ENCODE measurements around the gene ZBTB8A. TPM values are rescaled to one million over a fixed set of nuclear protein-coding genes. Genes with fewer than 3 reads are reported as not detected.
"Not testable (repeated sequence)": the region's sequence is repeated elsewhere in the genome, so short reads cannot be mapped to it uniquely, and the experiment has no call there.

ZBTB8A gene
- total RNA-seq, 2 donors from 2014 or later, result 0.56 to 1.8 TPM

- no peak for ATAC-seq (replicated peaks in 1 of 2)
- H3K4me1 Mint-ChIP-seq (ENCODE audit: low read depth), result no peaks in the 10 kb centered on the region
- no peaks in the 10 kb centered on the region for H3K9me3 Mint-ChIP-seq
- no peak for DNase-seq
- H3K4me3 Mint-ChIP-seq, result no peak overlapping the region
- H3K27ac Mint-ChIP-seq, result no peak overlapping the region
- no peaks in the 10 kb centered on the region for H3K36me3 Mint-ChIP-seq (ENCODE audit: insufficient read depth in 2 of 2)
- H3K27me3 Mint-ChIP-seq (ENCODE audit: low read depth), result peaks cover 7% of the 10 kb centered on the region
Measured at GRCh38 chr1:32549616-32550015, 10.4 kb downstream of the ZBTB8A start.

- no peaks in the 10 kb centered on the region for H3K4me1 Mint-ChIP-seq (ENCODE audit: low read depth)
- no peak for DNase-seq
- H3K27me3 Mint-ChIP-seq (ENCODE audit: low read depth), result peaks cover 7% of the 10 kb centered on the region
- no peak for ATAC-seq (replicated peaks in 1 of 2)
- H3K9me3 Mint-ChIP-seq, result no peaks in the 10 kb centered on the region
- no peaks in the 10 kb centered on the region for H3K36me3 Mint-ChIP-seq (ENCODE audit: insufficient read depth in 2 of 2)
- H3K27ac Mint-ChIP-seq, result no peak overlapping the region
- no peak overlapping the region for H3K4me3 Mint-ChIP-seq
Measured at GRCh38 chr1:32554288-32554687, 15.1 kb downstream of the ZBTB8A start.

- ATAC-seq (replicated peaks in 1 of 2); H3K4me3 Mint-ChIP-seq; H3K9me3 Mint-ChIP-seq; H3K36me3 Mint-ChIP-seq (ENCODE audit: insufficient read depth in 2 of 2); DNase-seq; H3K4me1 Mint-ChIP-seq (ENCODE audit: low read depth); H3K27ac Mint-ChIP-seq: not testable (repeated sequence)
- H3K27me3 Mint-ChIP-seq (ENCODE audit: low read depth), result peaks cover 13% of the 10 kb centered on the region
Measured at GRCh38 chr1:32557035-32557434, 17.8 kb downstream of the ZBTB8A start.

- Mint-ChIP-seq H3K36me3 (ENCODE audit: insufficient read depth in 2 of 2) (no peaks in the 10 kb centered on the region), H3K4me3 (no peak overlapping the region), H3K4me1 (ENCODE audit: low read depth) (no peaks in the 10 kb centered on the region), H3K27ac (no peak overlapping the region), H3K9me3 (no peaks in the 10 kb centered on the region), H3K27me3 (ENCODE audit: low read depth) (peaks cover 13% of the 10 kb centered on the region)
- DNase-seq (no peak), ATAC-seq (replicated peaks in 1 of 2) (no peak)
Measured at GRCh38 chr1:32557812-32558211, 18.6 kb downstream of the ZBTB8A start.

- no peaks in the 10 kb centered on the region for H3K4me1 Mint-ChIP-seq (ENCODE audit: low read depth)
- no peaks in the 10 kb centered on the region for H3K36me3 Mint-ChIP-seq (ENCODE audit: insufficient read depth in 2 of 2)
- ATAC-seq (replicated peaks in 1 of 2), result no peak
Measured at GRCh38 chr1:32568929-32569328, 29.7 kb downstream of the ZBTB8A start.

GRCh38 chr1:32580348-32581017 is 41.3 kb downstream of the ZBTB8A start:
- ATAC-seq (replicated peaks in 1 of 2) (peak; percentile 42 to 77), DNase-seq (no peak)
- Mint-ChIP-seq H3K4me3 (no peak overlapping the region), H3K36me3 (ENCODE audit: insufficient read depth in 2 of 2) (no peaks in the 10 kb centered on the region), H3K9me3 (no peaks in the 10 kb centered on the region), H3K27me3 (ENCODE audit: low read depth) (no peaks in the 10 kb centered on the region), H3K4me1 (ENCODE audit: low read depth) (no peaks in the 10 kb centered on the region), H3K27ac (no peak overlapping the region)

More at GRCh38 chr1:32568929-32569328, 29.7 kb downstream of the ZBTB8A start:
- DNase-seq, result no peak
- H3K4me3 Mint-ChIP-seq, result no peak overlapping the region
- no peaks in the 10 kb centered on the region for H3K27me3 Mint-ChIP-seq (ENCODE audit: low read depth)
- H3K9me3 Mint-ChIP-seq, result no peaks in the 10 kb centered on the region
- H3K27ac Mint-ChIP-seq, result no peak overlapping the region

- H3K4me1 Mint-ChIP-seq (ENCODE audit: low read depth), result no peaks in the 10 kb centered on the region
- no peaks in the 10 kb centered on the region for H3K36me3 Mint-ChIP-seq (ENCODE audit: insufficient read depth in 2 of 2)
- no peak overlapping the region for H3K27ac Mint-ChIP-seq
- ATAC-seq (replicated peaks in 1 of 2) (no peak), DNase-seq (no peak)
- no peaks in the 10 kb centered on the region for H3K9me3 Mint-ChIP-seq
- H3K4me3 Mint-ChIP-seq, result no peak overlapping the region
- no peaks in the 10 kb centered on the region for H3K27me3 Mint-ChIP-seq (ENCODE audit: low read depth)
Measured at GRCh38 chr1:32592943-32593342, 53.7 kb downstream of the ZBTB8A start.

GRCh38 chr1:32600034-32600433 is 60.8 kb downstream of the ZBTB8A start:
- Mint-ChIP-seq H3K27me3 (ENCODE audit: low read depth) (no peaks in the 10 kb centered on the region), H3K4me3 (no peak overlapping the region), H3K4me1 (ENCODE audit: low read depth) (no peaks in the 10 kb centered on the region), H3K27ac (no peak overlapping the region), H3K36me3 (ENCODE audit: insufficient read depth in 2 of 2) (no peaks in the 10 kb centered on the region), H3K9me3 (no peaks in the 10 kb centered on the region)
- ATAC-seq (replicated peaks in 1 of 2) (no peak), DNase-seq (no peak)

- ATAC-seq (replicated peaks in 1 of 2), result no peak
- Mint-ChIP-seq H3K36me3 (ENCODE audit: insufficient read depth in 2 of 2) (no peaks in the 10 kb centered on the region), H3K9me3 (no peaks in the 10 kb centered on the region), H3K27me3 (ENCODE audit: low read depth) (no peaks in the 10 kb centered on the region), H3K4me3 (no peak overlapping the region), H3K27ac (no peak overlapping the region), H3K4me1 (ENCODE audit: low read depth) (no peaks in the 10 kb centered on the region)
- DNase-seq, result no peak
Measured at GRCh38 chr1:32605711-32606424, 66.6 kb downstream of the ZBTB8A start.

- H3K9me3 Mint-ChIP-seq, result no peaks in the 10 kb centered on the region
- ATAC-seq (replicated peaks in 1 of 2) (no peak), DNase-seq (no peak)
- no peaks in the 10 kb centered on the region for H3K36me3 Mint-ChIP-seq (ENCODE audit: insufficient read depth in 2 of 2)
- H3K27me3 Mint-ChIP-seq (ENCODE audit: low read depth), result no peaks in the 10 kb centered on the region
- H3K27ac Mint-ChIP-seq, result no peak overlapping the region
- H3K4me3 Mint-ChIP-seq, result no peak overlapping the region
- H3K4me1 Mint-ChIP-seq (ENCODE audit: low read depth), result no peaks in the 10 kb centered on the region
Measured at GRCh38 chr1:32606565-32607371, 67.5 kb downstream of the ZBTB8A start.

- Mint-ChIP-seq H3K9me3 (no peaks in the 10 kb centered on the region), H3K27me3 (ENCODE audit: low read depth) (peaks cover 7% of the 10 kb centered on the region), H3K4me3 (no peak overlapping the region), H3K36me3 (ENCODE audit: insufficient read depth in 2 of 2) (no peaks in the 10 kb centered on the region), H3K27ac (no peak overlapping the region), H3K4me1 (ENCODE audit: low read depth) (peaks cover 11% of the 10 kb centered on the region)
- DNase-seq, result no peak
- no peak for ATAC-seq (replicated peaks in 1 of 2)
Measured at GRCh38 chr1:32609180-32609579, 70.0 kb downstream of the ZBTB8A start.

- Mint-ChIP-seq H3K27ac (no peak overlapping the region), H3K9me3 (no peaks in the 10 kb centered on the region), H3K4me3 (peak overlapping the region; percentile 66 to 75), H3K4me1 (ENCODE audit: low read depth) (peaks cover 11% of the 10 kb centered on the region), H3K36me3 (ENCODE audit: insufficient read depth in 2 of 2) (no peaks in the 10 kb centered on the region), H3K27me3 (ENCODE audit: low read depth) (peaks cover 7% of the 10 kb centered on the region)
- ATAC-seq (replicated peaks in 1 of 2), result no peak
- DNase-seq, result no peak
Measured at GRCh38 chr1:32611859-32612188, 72.6 kb downstream of the ZBTB8A start.

GRCh38 chr1:32612189-32612881 is 73.1 kb downstream of the ZBTB8A start:
- DNase-seq (peak; percentile 67 to 69), ATAC-seq (replicated peaks in 1 of 2) (peak; percentile 97 to 99)
- peak overlapping the region; percentile 66 to 75 for H3K4me3 Mint-ChIP-seq
- H3K4me1 Mint-ChIP-seq (ENCODE audit: low read depth), result peaks cover 11% of the 10 kb centered on the region
- H3K27ac Mint-ChIP-seq, result no peak overlapping the region
- H3K36me3 Mint-ChIP-seq (ENCODE audit: insufficient read depth in 2 of 2), result no peaks in the 10 kb centered on the region
- no peaks in the 10 kb centered on the region for H3K9me3 Mint-ChIP-seq
- peaks cover 7% of the 10 kb centered on the region for H3K27me3 Mint-ChIP-seq (ENCODE audit: low read depth)
